ENCODE measurements around the gene KRT16.
A peak's percentile ranks its signal among the peaks of the same experiment; 100 is the strongest.
"Not testable (repeated sequence)": the region's sequence is repeated elsewhere in the genome, so short reads cannot be mapped to it uniquely, and the experiment has no call there.

KRT16 gene

GRCh38 chr17:41580687-41581365 lies 31.7 kb downstream of the KRT16 start:
- DNase-seq (ENCODE audit: low spot score) = peak; percentile 76

DNA sequence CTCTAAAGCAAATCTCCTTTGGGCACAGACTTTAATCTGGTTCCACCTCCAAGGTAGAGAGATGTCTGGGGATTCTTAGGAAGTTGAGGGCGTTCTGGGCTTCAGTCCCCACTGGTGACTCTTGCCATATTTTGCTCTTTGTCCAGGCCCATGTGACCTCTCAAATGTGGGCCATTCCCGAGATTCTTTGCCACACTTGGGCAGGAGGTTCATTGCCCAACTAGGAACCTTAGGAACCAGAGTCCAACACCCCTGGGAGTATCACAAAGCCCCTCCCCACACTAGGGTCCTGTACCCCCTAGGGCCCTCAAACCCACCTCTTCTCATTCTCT lies 32.4 kb downstream of the KRT16 start:
- ChIA-PET CTCF (interaction anchor here (0.5 to 2.3 kb wide), 13 partner anchors 8 to 83 kb away, joined by 3 to 28 read pairs (median 6); partner anchors contain the start of genes KRT16 and KRT17), POLR2A (ENCODE audit: low non-redundant PET) (no interaction called here)
- TF ChIP-seq, protein P1, sequence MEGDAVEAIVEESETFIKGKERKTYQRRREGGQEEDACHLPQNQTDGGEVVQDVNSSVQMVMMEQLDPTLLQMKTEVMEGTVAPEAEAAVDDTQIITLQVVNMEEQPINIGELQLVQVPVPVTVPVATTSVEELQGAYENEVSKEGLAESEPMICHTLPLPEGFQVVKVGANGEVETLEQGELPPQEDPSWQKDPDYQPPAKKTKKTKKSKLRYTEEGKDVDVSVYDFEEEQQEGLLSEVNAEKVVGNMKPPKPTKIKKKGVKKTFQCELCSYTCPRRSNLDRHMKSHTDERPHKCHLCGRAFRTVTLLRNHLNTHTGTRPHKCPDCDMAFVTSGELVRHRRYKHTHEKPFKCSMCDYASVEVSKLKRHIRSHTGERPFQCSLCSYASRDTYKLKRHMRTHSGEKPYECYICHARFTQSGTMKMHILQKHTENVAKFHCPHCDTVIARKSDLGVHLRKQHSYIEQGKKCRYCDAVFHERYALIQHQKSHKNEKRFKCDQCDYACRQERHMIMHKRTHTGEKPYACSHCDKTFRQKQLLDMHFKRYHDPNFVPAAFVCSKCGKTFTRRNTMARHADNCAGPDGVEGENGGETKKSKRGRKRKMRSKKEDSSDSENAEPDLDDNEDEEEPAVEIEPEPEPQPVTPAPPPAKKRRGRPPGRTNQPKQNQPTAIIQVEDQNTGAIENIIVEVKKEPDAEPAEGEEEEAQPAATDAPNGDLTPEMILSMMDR (conservative IDR thresholded peaks at IDR 0.05; ENCODE audit: low read depth) = no peak
- DNase-seq (ENCODE audit: low spot score) = no peak
- peak overlapping the region; percentile 100 for H3K27ac ChIP-seq

More at GRCh38 chr17:41580687-41581365, 31.7 kb downstream of the KRT16 start:
- ChIA-PET POLR2A (ENCODE audit: low non-redundant PET) (interaction anchor here (0.7 to 1.0 kb wide), 2 partner anchors 38 to 70 kb away, joined by 3 to 5 read pairs; no protein-coding TSS in a partner anchor), CTCF (interaction anchor here (0.5 to 2.1 kb wide), 5 partner anchors 32 to 225 kb away, joined by 3 to 21 read pairs (median 6); no protein-coding TSS in a partner anchor)
- TF ChIP-seq, protein P1 (conservative IDR thresholded peaks at IDR 0.05; ENCODE audit: low read depth) = no peak
- H3K27ac ChIP-seq = peak overlapping the region; percentile 100

- ChIA-PET CTCF (interaction anchor here (0.5 to 2.3 kb wide), 17 partner anchors 8 to 1047 kb away, joined by 3 to 28 read pairs (median 3); partner anchors contain the start of genes KRT16 and KRT17), POLR2A (ENCODE audit: low non-redundant PET) (interaction anchor here (0.8 kb wide), 1 partner anchor 83 kb away, joined by 4 read pairs; no protein-coding TSS in a partner anchor)
- peak overlapping the region; percentile 100 for H3K27ac ChIP-seq
- peak; percentile 89 for DNase-seq (ENCODE audit: low spot score)
- TF ChIP-seq, protein P1 (conservative IDR thresholded peaks at IDR 0.05; ENCODE audit: low read depth) = peak; percentile 96
Measured at GRCh38 chr17:41579484-41580243, 32.9 kb downstream of the KRT16 start.

GRCh38 chr17:41578971-41579370 lies 33.6 kb downstream of the KRT16 start:
- no peak for DNase-seq (ENCODE audit: low spot score)
- TF ChIP-seq, protein P1 (conservative IDR thresholded peaks at IDR 0.05; ENCODE audit: low read depth) = no peak
- ChIA-PET CTCF (interaction anchor here (0.6 to 2.3 kb wide), 9 partner anchors 10 to 1046 kb away, joined by 3 to 28 read pairs (median 7); no protein-coding TSS in a partner anchor), POLR2A (ENCODE audit: low non-redundant PET) (interaction anchor here (0.5 to 0.8 kb wide), 2 partner anchors 28 to 84 kb away, joined by 4 read pairs; no protein-coding TSS in a partner anchor)
- H3K27ac ChIP-seq = peak overlapping the region; percentile 100

- CTCF ChIA-PET = interaction anchor here (0.6 to 2.3 kb wide), 8 partner anchors 10 to 721 kb away, joined by 3 to 28 read pairs (median 10); no protein-coding TSS in a partner anchor
- no peak for DNase-seq (ENCODE audit: low spot score)
- POLR2A ChIA-PET (ENCODE audit: low non-redundant PET) = interaction anchor here (0.5 kb wide), 1 partner anchor 27 kb away, joined by 4 read pairs; no protein-coding TSS in a partner anchor
- TF ChIP-seq, protein P1 (conservative IDR thresholded peaks at IDR 0.05; ENCODE audit: low read depth) = no peak
- peak overlapping the region; percentile 100 for H3K27ac ChIP-seq
Measured at GRCh38 chr17:41578538-41578937, 34.0 kb downstream of the KRT16 start.

DNA sequence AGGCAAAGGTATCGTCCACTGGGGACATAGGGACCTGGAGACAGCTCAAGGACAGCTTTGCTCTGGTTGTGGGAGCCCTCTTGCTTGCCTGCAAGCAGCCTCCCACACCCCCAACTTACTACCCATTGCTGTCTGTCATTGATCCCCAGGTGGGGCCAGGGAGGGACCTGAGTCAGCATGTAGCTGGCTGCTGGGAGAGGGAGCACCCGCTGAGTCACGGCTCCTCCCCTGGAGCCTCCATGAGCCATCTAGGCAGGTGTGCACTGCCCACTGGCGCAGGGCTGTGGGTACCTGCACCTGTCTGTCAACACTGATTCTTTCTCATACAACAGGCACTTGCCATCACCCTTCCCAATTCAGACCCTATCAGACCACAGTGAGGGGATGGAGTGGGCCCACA lies 35.8 kb downstream of the KRT16 start:
- not testable (repeated sequence) for H3K27ac ChIP-seq
- ChIA-PET CTCF (interaction anchor here (0.5 to 1.9 kb wide), 5 partner anchors 26 to 655 kb away, joined by 3 to 12 read pairs (median 3); no protein-coding TSS in a partner anchor), POLR2A (ENCODE audit: low non-redundant PET) (interaction anchor here (0.6 kb wide), 1 partner anchor 66 kb away, joined by 3 read pairs; no protein-coding TSS in a partner anchor)
- DNase-seq (ENCODE audit: low spot score) = peak; percentile 40

Measured in RWPE1 (cell line).